Measurements from ENCODE around the gene CYP2S1. TPM values are rescaled to one million over a fixed set of nuclear protein-coding genes. Genes with fewer than 3 reads are reported as not detected.
"Not testable (repeated sequence)": the region's sequence is repeated elsewhere in the genome, so short reads cannot be mapped to it uniquely, and the experiment has no call there.

CYP2S1 gene
- total RNA-seq, 5 donors from 2014 or later (not counting 1 experiment from before 2014, with no cell fraction given), result 0.20 to 1.2 (median 0.51) TPM; not detected in 1

DNA sequence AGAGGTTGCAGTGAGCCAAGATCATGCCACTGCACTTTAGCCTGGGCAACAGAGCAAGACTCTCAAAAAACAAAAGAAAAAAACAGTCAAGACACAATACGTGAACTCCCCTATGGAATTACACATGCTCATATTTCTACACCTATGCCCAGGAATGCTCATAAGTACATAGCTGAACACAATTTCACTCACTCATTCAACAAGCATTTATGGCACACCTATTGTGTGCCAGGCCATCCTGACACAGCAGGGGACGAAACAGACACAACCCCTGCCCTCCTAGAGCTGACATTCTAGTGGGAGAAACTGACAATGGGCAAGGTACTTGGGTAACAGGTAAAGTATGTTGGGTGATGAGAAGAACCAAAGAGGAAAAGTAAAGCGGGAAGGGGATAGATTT is 35.5 kb downstream of the CYP2S1 start:
- Histone ChIP-seq H3K27me3 (replicated peaks in 1 of 2; ENCODE audit: control insufficient read depth in 2 of 2, extremely low read depth in 1 of 2, insufficient read depth in 2 of 2, low read length in 1 of 2) (peaks cover 0 to 48% of the 10 kb centered on the region in 2 experiments), H3K9me3 (no peaks in the 10 kb centered on the region), H3K27ac (ENCODE audit: low read length) (no peak overlapping the region), H3K4me1 (ENCODE audit: control insufficient read depth in 1 of 2, extremely low read depth in 1 of 2, insufficient read depth in 2 of 2, low read length in 2 of 2) (peaks cover 6 to 12% of the 10 kb centered on the region in 2 experiments), H3K4me3 (ENCODE audit: control insufficient read depth in 1 of 2, extremely low read depth in 1 of 2, low read length in 1 of 2) (no peak overlapping the region), H3K36me3 (ENCODE audit: control insufficient read depth in 2 of 2, extremely low read depth in 1 of 2, insufficient read depth in 1 of 2, low read length in 1 of 2) (no peaks in the 10 kb centered on the region)
- DNase-seq (no peak), ATAC-seq (replicated peaks in 1 of 4) (no peak)
- Mint-ChIP-seq H3K9me3 (no peaks in the 10 kb centered on the region), H3K27ac (no peak overlapping the region), H3K4me1 (peaks cover 15 to 19% (median 19%) of the 10 kb centered on the region in 3 donors), H3K4me3 (no peak overlapping the region), H3K36me3 (no peaks in the 10 kb centered on the region), H3K27me3 (peaks cover 0 to 7% of the 10 kb centered on the region in 2 donors)
- CTCF ChIA-PET, result no interaction called here
- 100% methylated on average over 1 of the region's 3 CpGs for WGBS (ENCODE audit: insufficient coverage)
- POLR2A ChIA-PET, result no interaction called here

- H3K36me3 ChIP-seq (ENCODE audit: control insufficient read depth in 2 of 2, extremely low read depth in 1 of 2, insufficient read depth in 1 of 2, low read length in 1 of 2); H3K9me3 ChIP-seq; H3K27ac Mint-ChIP-seq; H3K4me3 ChIP-seq (ENCODE audit: control insufficient read depth in 1 of 2, extremely low read depth in 1 of 2, low read length in 1 of 2); H3K4me3 Mint-ChIP-seq; POLR2A ChIA-PET; H3K27ac ChIP-seq (ENCODE audit: low read length); H3K36me3 Mint-ChIP-seq; ATAC-seq (replicated peaks in 1 of 4); H3K9me3 Mint-ChIP-seq; H3K27me3 Mint-ChIP-seq; DNase-seq; CTCF ChIA-PET: not testable (repeated sequence)
- peaks cover 6 to 12% of the 10 kb centered on the region in 2 experiments for H3K4me1 ChIP-seq (ENCODE audit: control insufficient read depth in 1 of 2, extremely low read depth in 1 of 2, insufficient read depth in 2 of 2, low read length in 2 of 2)
- peaks cover 0 to 48% of the 10 kb centered on the region in 2 experiments for H3K27me3 ChIP-seq (replicated peaks in 1 of 2; ENCODE audit: control insufficient read depth in 2 of 2, extremely low read depth in 1 of 2, insufficient read depth in 2 of 2, low read length in 1 of 2)
- WGBS (ENCODE audit: insufficient coverage), result 100% methylated on average over 2 of the region's 5 CpGs
- peaks cover 15 to 19% (median 15%) of the 10 kb centered on the region in 3 donors for H3K4me1 Mint-ChIP-seq
These were observed 36.3 kb downstream of the CYP2S1 start for GRCh38 chr19:41229338-41229737.

DNA sequence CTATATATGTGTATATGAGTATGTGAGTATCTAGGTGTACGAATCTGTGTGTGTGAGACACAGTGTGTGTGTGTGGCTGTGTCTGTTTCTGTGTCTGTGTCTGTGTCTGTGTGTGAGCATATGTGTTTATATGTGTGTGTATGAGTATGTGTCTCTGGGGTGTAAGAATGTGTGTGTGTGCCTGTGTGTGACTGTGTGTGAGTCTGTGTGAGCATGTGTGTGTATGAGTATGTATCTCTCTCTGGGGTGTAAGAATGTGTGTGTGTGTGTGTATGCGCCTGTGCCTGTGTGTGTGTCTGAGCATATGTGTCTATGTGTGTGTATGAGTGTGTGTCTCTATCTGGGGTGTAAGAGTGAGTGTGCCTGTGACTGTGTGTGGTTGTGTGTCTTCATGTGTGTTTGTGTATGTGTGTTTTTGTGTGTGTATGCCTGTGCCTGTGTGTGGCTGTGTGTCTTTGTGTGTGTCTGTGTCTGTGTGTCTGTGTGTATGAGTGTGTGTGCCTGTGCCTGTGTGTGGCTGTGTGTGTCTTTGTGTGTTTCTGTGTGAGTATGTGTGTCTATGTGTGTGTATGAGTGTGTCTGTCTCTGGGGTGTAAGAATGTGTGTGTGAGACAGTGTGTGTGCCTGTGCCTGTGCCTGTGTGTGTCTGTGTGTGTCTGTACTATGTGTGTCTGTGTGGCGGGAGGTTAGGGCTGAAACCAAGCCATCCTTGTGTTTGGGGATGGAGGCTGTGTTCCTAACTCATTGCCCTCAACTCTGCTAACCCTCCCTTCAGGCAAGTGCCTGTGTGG is 37.2 kb downstream of the CYP2S1 start:
- Mint-ChIP-seq H3K36me3 (no peaks in the 10 kb centered on the region), H3K27me3 (peaks cover 0 to 7% of the 10 kb centered on the region in 2 donors), H3K27ac (no peak overlapping the region), H3K9me3 (no peaks in the 10 kb centered on the region), H3K4me1 (peaks cover 14 to 19% (median 15%) of the 10 kb centered on the region in 3 donors), H3K4me3 (no peak overlapping the region)
- ATAC-seq (replicated peaks in 1 of 4), result no peak
- H3K27ac ChIP-seq (ENCODE audit: low read length), result no peak overlapping the region
- peaks cover 0 to 44% of the 10 kb centered on the region in 2 experiments for H3K27me3 ChIP-seq (replicated peaks in 1 of 2; ENCODE audit: control insufficient read depth in 2 of 2, extremely low read depth in 1 of 2, insufficient read depth in 2 of 2, low read length in 1 of 2)
- CTCF ChIA-PET, result no interaction called here
- no peaks in the 10 kb centered on the region for H3K36me3 ChIP-seq (ENCODE audit: control insufficient read depth in 2 of 2, extremely low read depth in 1 of 2, insufficient read depth in 1 of 2, low read length in 1 of 2)
- DNase-seq, result no peak
- H3K9me3 ChIP-seq, result no peaks in the 10 kb centered on the region
- H3K4me3 ChIP-seq (ENCODE audit: control insufficient read depth in 1 of 2, extremely low read depth in 1 of 2, low read length in 1 of 2), result no peak overlapping the region
- POLR2A ChIA-PET, result no interaction called here
- peaks cover 6 to 12% of the 10 kb centered on the region in 2 experiments for H3K4me1 ChIP-seq (ENCODE audit: control insufficient read depth in 1 of 2, extremely low read depth in 1 of 2, insufficient read depth in 2 of 2, low read length in 2 of 2)
- 94% methylated on average over 2 of the region's 3 CpGs for WGBS (ENCODE audit: insufficient coverage)

GRCh38 chr19:41232686-41233085 is 39.7 kb downstream of the CYP2S1 start:
- no peaks in the 10 kb centered on the region for H3K36me3 Mint-ChIP-seq
- DNase-seq (no peak), ATAC-seq (replicated peaks in 1 of 4) (no peak)
- Histone ChIP-seq H3K9me3 (no peaks in the 10 kb centered on the region), H3K27ac (ENCODE audit: low read length) (no peak overlapping the region), H3K27me3 (replicated peaks in 1 of 2; ENCODE audit: control insufficient read depth in 2 of 2, extremely low read depth in 1 of 2, insufficient read depth in 2 of 2, low read length in 1 of 2) (peaks cover 0 to 29% of the 10 kb centered on the region in 2 experiments), H3K36me3 (ENCODE audit: control insufficient read depth in 2 of 2, extremely low read depth in 1 of 2, insufficient read depth in 1 of 2, low read length in 1 of 2) (no peaks in the 10 kb centered on the region), H3K4me3 (ENCODE audit: control insufficient read depth in 1 of 2, extremely low read depth in 1 of 2, low read length in 1 of 2) (no peak overlapping the region), H3K4me1 (ENCODE audit: control insufficient read depth in 1 of 2, extremely low read depth in 1 of 2, insufficient read depth in 2 of 2, low read length in 2 of 2) (no peaks in the 10 kb centered on the region)
- no peaks in the 10 kb centered on the region for H3K9me3 Mint-ChIP-seq
- ChIA-PET CTCF (interaction anchor here in 1 of 2 donors (0.7 kb wide), 1 partner anchor 16 kb away, joined by 3 read pairs; no protein-coding TSS in a partner anchor), POLR2A (no interaction called here)
- no peak overlapping the region for H3K27ac Mint-ChIP-seq
- H3K4me1 Mint-ChIP-seq, result no peaks in the 10 kb centered on the region
- 83% methylated on average over 2 of the region's 8 CpGs for WGBS (ENCODE audit: insufficient coverage)
- no peak overlapping the region for H3K4me3 Mint-ChIP-seq
- peaks cover 0 to 3% of the 10 kb centered on the region in 2 donors for H3K27me3 Mint-ChIP-seq

GRCh38 chr19:41233748-41234240 is 40.8 kb downstream of the CYP2S1 start:
- Mint-ChIP-seq H3K27me3 (no peaks in the 10 kb centered on the region), H3K36me3 (no peaks in the 10 kb centered on the region), H3K4me3 (no peak overlapping the region), H3K4me1 (no peaks in the 10 kb centered on the region), H3K27ac (no peak overlapping the region), H3K9me3 (no peaks in the 10 kb centered on the region)
- ATAC-seq (replicated peaks in 1 of 4) (no peak), DNase-seq (peak in 1 of 35 experiments; percentile 18)
- Histone ChIP-seq H3K9me3 (no peaks in the 10 kb centered on the region), H3K4me3 (ENCODE audit: control insufficient read depth in 1 of 2, extremely low read depth in 1 of 2, low read length in 1 of 2) (no peak overlapping the region), H3K4me1 (ENCODE audit: control insufficient read depth in 1 of 2, extremely low read depth in 1 of 2, insufficient read depth in 2 of 2, low read length in 2 of 2) (no peaks in the 10 kb centered on the region), H3K36me3 (ENCODE audit: control insufficient read depth in 2 of 2, extremely low read depth in 1 of 2, insufficient read depth in 1 of 2, low read length in 1 of 2) (no peaks in the 10 kb centered on the region), H3K27ac (ENCODE audit: low read length) (no peak overlapping the region), H3K27me3 (replicated peaks in 1 of 2; ENCODE audit: control insufficient read depth in 2 of 2, extremely low read depth in 1 of 2, insufficient read depth in 2 of 2, low read length in 1 of 2) (peaks cover 0 to 31% of the 10 kb centered on the region in 2 experiments)
- CTCF ChIA-PET, result no interaction called here
- WGBS (ENCODE audit: insufficient coverage), result no CpG with 5 or more reads among the region's 4 CpGs
- POLR2A ChIA-PET, result no interaction called here

DNA sequence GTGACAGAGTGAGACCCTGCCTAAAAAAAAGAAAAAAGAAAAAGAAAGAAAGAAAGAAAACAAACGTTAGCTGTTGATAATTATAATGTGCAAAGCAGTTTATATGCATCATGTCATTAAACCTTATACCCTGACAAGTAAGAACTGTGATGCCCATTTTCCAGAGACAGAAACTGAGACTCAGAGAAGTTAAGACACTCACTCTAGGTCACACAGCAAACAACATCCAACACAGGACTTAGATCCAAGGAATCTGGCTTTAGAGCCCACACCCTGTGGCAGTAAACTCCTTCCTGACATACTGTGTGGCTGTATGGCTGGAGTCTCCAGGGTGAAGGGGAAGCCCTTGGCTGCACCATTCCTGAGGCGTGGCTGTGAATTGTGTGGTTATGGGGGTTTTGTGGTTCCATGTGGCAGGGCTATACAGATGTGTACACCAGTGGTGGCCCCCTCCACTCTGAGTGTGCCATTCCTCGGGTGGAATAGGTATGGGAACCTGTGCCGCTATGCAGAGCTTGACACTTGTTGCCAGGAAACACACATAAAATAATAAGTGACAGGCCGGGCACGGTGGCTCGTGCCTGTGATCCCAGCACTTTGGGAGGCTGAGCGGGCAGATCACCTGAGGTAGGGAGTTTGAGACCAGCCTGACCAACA is 41.6 kb downstream of the CYP2S1 start:
- H3K27me3 Mint-ChIP-seq, result no peaks in the 10 kb centered on the region
- CTCF ChIA-PET, result no interaction called here
- POLR2A ChIA-PET, result interaction anchor here in 1 of 2 donors (0.6 kb wide), 1 partner anchor 730 kb away, joined by 4 read pairs; no protein-coding TSS in a partner anchor
- H3K9me3 ChIP-seq, result no peaks in the 10 kb centered on the region
- H3K9me3 Mint-ChIP-seq, result no peaks in the 10 kb centered on the region
- DNase-seq (no peak), ATAC-seq (replicated peaks in 1 of 4) (no peak)
- no peak overlapping the region for H3K27ac ChIP-seq (ENCODE audit: low read length)
- no peak overlapping the region for H3K4me3 Mint-ChIP-seq
- 78% methylated on average over 6 of the region's 8 CpGs for WGBS (ENCODE audit: insufficient coverage)
- no peaks in the 10 kb centered on the region for H3K36me3 ChIP-seq (ENCODE audit: control insufficient read depth in 2 of 2, extremely low read depth in 1 of 2, insufficient read depth in 1 of 2, low read length in 1 of 2)
- peaks cover 0 to 33% of the 10 kb centered on the region in 2 experiments for H3K27me3 ChIP-seq (replicated peaks in 1 of 2; ENCODE audit: control insufficient read depth in 2 of 2, extremely low read depth in 1 of 2, insufficient read depth in 2 of 2, low read length in 1 of 2)
- H3K4me1 ChIP-seq (ENCODE audit: control insufficient read depth in 1 of 2, extremely low read depth in 1 of 2, insufficient read depth in 2 of 2, low read length in 2 of 2), result no peaks in the 10 kb centered on the region
- no peaks in the 10 kb centered on the region for H3K4me1 Mint-ChIP-seq
- no peak overlapping the region for H3K4me3 ChIP-seq (ENCODE audit: control insufficient read depth in 1 of 2, extremely low read depth in 1 of 2, low read length in 1 of 2)
- H3K36me3 Mint-ChIP-seq, result no peaks in the 10 kb centered on the region
- no peak overlapping the region for H3K27ac Mint-ChIP-seq

Data from T-cell (primary cell).